Pons (tissue), 1 donor: ENCODE results near the gene FBXW8.

ENCODE experiments used
- DNase-seq: peaks from one replicate; pipeline ENCODE4 v3.0.0-alpha.2; 2016; ENCODE audit warnings: low spot score

FBXW8 gene

DNA sequence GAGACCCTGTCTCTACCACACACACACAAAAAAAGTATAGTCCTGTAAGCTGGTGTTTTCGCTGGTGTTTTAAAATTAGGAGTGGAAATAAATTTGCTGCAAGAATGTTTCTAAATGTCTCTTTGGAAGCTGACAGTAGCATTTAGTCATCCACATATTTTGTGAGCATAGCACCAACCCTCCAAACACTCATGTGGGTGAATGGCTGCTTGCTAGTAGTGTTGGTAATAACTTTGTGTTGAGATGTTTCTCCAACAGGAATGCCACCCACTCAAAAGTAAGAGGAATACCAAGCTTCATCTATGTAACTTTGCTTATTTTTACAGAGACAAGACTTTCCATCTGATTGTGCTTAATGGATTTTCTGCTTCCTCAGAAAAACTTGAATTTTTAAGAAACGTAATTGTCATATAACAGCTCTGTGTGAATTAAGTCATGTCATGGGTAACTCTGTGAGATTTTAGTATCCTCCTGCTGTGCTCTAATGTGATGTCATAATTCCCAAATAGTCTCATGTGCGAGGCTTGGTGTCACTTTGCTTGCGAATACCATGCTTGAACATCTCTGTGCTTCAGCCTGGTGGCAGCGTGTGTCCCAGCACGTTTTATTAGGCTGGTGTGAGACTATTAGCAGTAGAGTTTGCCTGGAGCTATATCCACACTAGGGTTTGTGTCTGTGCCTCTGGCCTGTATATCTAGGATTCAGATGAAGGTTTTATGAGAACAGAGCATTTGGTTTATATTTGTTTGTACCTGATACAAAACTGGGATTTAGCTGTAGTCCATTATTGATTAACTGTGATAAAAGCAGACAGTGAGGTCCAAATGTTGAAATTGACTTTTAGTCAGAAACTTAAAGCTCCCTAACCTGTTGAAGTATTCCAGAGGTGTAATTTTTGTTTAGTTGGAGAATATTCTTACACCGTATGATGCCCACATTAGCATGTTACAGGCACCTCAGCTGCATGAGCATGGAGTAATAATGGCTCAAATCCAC, 80.5 kb downstream of the FBXW8 start:
- DNase-seq = no peak

DNA sequence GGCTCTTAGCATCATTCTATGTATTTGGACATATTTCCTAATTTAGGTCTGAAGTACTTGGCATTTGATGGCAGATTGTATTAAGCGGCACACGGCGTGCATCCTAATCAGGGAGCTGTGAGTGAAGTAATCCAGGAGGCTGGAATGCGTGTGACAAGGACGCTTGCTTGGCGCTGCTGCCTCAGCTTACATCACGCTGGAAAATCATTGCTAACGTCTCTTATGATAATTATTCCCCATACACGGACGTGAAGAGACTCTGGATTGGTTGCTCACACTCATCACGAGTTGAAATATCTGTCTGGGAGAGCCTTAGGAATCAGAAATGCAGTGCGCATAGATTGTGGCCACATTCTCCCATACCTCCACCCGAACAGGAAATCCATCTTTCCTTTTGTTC, 85.3 kb downstream of the FBXW8 start:
- DNase-seq = no peak

DNA sequence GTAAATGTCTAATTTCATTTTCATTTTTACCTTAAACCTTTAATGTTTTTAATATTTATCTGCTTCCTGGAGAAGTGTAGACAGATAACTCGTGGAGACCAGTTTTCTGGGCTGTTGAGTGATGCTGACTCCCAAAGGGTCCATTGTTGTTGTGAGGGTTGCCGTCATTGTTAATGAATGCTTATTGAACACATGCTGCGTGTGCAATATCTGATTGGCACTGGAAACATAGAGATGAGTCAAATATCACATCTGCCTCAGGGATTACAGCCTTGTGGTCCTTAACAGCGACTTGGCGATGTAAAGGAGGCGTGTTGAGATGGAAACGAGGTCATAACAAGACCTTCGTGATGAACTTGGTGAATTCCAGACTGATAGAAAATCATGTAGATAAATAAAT, 85.9 kb downstream of the FBXW8 start:
- DNase-seq = no peak

DNA sequence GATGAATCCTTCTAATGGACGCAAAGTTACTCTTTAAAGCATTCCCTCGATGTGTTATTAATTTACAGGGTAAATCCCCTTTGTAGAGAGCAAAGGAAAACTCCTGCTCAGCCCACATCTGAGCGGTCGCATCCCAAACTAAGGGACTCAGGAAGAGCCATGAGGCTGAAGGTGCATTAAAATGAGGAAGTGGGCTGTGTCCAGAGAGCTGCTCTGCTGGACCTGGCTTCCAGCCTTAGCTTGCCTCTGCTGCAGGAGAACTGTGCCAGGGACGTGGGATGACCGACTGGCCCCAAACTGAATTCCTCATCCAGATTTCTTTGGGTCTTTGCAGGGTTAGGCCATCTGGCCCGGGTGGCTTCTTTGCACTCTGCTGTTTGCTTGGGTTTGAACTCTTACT, 88.3 kb downstream of the FBXW8 start:
- DNase-seq = no peak

- no peak for DNase-seq
Measured at GRCh38 chr12:117000316-117000715, 89.6 kb downstream of the FBXW8 start.

- no peak for DNase-seq
Measured at GRCh38 chr12:117002051-117002817, 91.5 kb downstream of the FBXW8 start.

DNA sequence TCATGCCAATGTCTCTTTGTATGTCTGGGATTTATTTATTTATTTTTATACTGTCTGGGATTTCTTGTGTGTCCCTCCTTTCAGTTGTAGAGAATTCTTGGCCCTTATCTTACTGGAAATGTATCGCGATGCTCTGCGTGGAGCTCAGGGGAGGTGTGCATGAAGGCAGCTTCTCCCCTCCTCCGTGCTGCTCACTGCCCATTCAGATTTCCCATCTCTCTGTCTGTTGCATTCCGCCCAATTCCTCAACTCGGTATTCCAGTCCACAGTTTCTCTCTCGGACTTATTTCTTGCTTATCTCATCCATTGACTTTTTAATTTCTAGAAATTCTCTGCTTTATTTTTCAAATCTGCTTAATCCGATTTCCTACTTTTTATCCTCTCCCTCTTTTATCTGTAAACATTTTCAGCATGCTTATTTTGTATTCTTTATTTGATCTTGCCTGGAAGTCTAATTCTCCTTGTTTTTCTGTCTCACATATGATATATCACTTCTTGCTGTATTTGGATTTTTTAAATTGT, 93.2 kb downstream of the FBXW8 start:
- no peak for DNase-seq

GRCh38 chr12:117005417-117006046, 94.8 kb downstream of the FBXW8 start:
- no peak for DNase-seq

DNA sequence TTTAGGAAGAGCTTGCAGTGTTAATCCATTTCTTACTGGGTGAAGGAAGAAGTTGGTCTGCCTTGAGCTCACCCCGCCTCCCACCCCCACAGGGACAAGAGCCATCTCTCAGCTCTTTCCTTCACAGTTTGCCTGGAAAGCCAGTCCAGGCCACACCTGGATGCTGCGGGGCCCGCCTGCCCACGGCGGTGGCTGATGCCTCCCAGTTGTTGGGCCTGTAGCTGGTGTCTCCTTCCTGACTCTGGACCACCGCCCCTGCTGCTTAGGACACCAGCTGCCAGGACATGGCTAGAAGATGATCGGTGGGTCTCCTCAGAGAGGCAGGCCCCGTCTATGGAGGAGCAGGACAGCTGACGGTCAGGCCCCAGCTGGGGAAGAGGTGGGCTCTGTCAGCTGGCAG, 95.6 kb downstream of the FBXW8 start:
- DNase-seq = no peak

DNA sequence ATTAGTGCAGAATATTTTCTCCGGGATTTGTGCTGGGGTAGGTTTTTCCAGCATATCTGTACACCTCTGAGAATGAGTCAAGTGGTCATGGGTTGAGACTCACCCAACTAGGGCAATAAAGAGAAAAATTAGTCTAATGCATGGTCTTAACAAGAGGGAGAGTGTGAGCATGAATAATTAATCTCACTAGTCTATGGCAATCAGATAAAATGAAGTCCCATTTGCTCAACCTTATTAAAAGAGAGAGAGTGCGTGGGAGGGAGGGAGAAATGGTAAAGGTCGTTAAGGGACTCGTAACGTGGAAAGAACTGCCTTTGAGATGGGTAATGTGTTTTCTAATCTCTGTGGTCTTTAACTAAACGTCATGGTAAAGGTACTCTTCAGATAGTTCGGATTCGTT, 96.8 kb downstream of the FBXW8 start:
- DNase-seq = no peak

DNA sequence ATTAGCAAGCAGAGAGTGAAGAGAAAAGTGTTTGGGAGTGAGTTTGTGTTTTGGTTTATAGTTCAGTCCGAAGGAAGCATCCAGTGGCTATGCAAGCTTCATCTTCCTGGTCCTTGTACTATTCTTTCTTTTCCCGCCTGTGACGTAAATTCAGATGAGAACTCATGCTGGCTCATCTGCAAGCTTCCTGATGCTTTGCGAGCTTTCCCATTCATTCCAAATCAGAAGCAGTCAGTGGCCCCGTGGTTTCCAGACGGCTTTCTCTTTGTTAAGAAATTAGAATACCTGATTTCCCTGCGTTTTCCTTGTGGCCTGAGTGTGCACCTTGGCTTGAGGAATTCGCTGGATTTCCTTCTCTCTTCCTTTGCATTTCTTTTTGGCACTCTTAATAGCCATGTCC, 99.0 kb downstream of the FBXW8 start:
- no peak for DNase-seq

- DNase-seq = no peak
Measured at GRCh38 chr12:117010693-117011451, 100.1 kb downstream of the FBXW8 start.

DNA sequence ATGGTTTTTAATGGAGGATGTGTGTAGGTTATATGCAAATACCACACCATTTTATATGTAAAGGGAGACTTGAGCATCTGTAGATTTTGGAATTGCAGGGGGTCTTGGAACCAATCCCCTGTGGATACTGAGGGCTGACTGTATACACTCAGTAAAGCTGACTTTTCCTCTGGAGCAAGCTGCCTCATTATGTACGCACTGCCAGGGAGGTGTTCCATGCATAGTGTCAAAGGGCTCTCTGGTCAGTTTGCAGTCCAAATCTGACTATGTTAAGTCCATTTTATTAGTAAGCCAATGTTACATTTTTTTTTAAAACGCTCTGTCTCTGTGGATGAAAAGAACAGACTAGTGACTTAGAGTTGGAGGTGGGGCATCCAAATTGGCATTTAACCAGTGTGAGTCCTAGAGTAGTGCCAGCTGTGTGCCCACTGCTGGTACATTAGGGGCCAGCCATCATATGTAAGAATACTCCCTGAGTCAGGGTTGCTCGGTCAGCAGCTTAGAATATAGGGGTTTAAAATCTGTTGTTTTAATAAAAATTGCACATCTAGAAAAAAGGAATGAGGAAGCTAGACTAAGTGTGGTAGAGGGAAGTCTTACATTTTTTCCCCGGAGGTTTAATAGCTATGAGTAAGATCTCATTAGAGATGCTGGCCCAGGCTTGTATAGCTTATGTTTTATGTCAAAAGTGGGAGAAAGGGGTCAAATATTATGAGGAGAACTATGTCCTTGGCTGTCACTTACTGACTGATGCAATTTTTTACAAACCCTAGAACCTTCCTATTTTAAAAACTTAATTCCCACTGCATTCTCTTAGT, 101.4 kb downstream of the FBXW8 start:
- DNase-seq = no peak

DNA sequence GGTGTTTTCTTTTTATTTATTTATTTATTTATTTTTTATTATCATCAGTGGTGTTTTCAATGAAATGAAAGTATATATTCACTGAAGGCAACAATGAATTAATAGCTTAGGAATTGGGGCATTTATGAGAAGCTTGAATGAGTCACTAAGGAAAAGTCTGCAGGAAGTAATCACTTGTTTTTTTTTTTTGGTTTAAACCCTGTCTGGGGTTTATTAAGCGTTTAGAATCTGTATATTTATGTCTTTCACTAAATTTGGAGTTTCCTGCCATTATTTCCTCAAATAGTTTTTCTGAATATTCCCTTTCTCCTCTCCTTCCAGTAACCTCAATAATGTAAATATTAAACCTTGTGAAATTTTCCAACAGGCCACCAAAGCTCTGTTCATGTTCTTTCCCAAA, 103.0 kb downstream of the FBXW8 start:
- DNase-seq = no peak

DNA sequence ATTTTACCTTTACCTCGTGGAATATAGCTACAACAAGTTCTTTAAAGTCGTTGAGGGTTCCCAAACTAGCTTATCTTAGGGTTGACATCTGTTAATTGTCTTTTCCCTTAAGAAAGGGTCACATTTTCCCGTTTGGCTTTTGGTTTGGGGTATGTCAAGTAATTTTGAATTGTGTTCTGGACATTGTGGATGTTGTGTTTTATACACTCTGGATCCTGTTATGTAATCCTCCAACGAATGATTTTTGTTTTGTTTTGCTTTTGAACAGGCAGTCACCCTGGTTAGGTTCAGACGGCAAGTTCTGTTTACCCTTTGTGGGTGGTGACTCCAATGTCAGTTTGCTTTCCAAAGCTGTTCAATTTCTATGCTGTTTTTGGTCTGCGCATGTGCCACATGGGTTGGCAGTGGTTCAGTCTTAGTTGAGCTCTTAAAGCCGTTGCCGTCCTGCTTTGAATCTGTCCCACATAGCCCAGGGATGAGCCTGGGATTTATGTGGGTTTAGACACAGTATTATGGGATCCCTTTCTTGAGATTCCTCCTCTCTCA, 103.7 kb downstream of the FBXW8 start:
- DNase-seq = no peak

- DNase-seq = no peak
Measured at GRCh38 chr12:117015811-117016210, 105.1 kb downstream of the FBXW8 start.

DNA sequence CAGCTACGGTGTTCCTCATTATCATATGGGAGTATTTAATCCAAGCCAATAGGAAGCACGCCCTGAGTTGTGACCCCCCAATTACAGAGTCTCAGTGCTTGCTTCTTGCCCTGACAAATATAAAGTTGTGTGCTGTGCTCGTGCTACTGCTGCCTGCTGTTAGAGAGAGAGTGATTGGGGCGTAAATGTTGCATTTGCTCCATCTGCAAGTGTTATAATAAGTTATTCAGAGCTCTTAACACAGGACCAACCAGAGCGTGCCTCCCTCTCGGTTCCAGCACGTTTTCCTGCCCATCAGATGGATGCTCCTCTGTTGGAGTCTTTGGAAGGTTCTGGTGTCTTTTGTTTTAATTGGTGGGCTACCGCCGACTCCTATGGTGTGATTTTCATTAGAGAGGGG, 107.1 kb downstream of the FBXW8 start:
- no peak for DNase-seq

GRCh38 chr12:117018276-117018675, 107.5 kb downstream of the FBXW8 start:
- no peak for DNase-seq

- DNase-seq = no peak
Measured at GRCh38 chr12:117018685-117019084, 107.9 kb downstream of the FBXW8 start.

DNA sequence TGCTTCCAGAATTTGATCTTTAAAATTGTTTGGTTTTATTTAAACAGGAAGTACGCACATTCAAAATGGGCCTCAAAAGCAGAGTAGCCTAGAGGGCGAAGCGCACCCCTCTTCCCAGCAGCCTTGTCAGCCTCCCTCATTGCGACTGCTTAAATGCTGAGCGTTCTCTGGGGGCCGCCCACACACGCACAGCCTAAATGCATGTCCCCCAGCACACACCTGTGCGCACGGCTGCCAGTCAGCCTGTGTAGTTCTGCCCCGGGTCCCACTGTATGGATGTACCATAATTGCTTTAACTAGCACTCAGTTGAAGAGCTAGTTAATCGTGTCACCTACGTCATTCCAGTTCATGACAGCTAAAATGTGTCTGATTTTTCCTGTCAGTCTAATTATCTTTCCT, 109.1 kb downstream of the FBXW8 start:
- DNase-seq = no peak
